Measurements from ENCODE around the gene ENPP7.

DNA sequence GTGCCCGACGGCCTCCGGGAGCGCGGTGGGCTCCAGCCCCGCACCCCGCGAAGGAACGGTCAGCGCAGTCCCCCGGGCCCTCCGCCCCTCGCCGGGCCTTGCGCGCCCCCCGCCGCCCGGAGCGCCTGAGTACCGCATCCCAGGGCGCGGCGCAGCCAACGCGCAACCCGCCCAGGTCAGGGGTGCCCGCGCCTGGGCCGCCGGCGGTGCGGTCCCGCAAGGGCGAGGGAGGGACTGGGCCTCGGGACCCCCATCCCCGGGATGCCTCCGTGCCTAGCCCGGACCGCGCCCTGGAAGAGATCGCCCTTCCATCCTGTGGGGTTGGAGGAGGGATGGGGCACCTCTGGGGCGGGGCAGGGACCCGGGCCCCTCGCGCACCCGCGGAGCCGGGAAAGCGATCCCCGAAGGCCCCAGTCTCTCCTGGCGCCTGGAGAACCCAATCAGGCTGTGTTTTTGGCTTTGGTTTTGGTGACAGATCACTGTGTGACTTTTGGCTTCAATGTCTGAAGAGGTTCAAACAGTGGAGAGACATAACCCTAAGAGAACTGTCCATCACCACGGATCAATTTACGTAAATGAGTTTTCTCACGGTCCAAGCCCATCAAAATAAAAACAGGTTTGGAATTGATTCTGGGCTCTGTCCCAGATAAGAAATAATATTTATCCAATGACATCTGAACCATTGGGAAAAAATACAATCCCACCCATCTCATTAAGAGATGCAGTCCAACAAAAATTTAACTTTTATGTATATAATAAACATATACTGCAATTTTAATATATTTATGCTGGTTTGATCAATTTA is 17.8 kb downstream of the ENPP7 start:
- no peak for TF ChIP-seq ELF4 (IDR thresholded peaks at IDR 0.05)
- TF ChIP-seq PKNOX1 (IDR thresholded peaks at IDR 0.05), result no peak
- TF ChIP-seq SP1 (IDR thresholded peaks at IDR 0.05), result no peak
- no peak for TF ChIP-seq FOXM1 (IDR thresholded peaks at IDR 0.05; ENCODE audit: borderline replicate concordance)
- TF ChIP-seq FOXA1 (IDR thresholded peaks at IDR 0.05), result no peak
- no peak for TF ChIP-seq FOXK2 (IDR thresholded peaks at IDR 0.05)
- no peak for TF ChIP-seq CTBP1 (IDR thresholded peaks at IDR 0.05; ENCODE audit: borderline replicate concordance)
- TF ChIP-seq TARDBP (IDR thresholded peaks at IDR 0.05), result no peak
- no peak for TF ChIP-seq NFRKB (IDR thresholded peaks at IDR 0.05)
- no peak for TF ChIP-seq BHLHE40 (IDR thresholded peaks at IDR 0.05; ENCODE audit: borderline replicate concordance)
